Measurements from ENCODE around the gene POLR2C. TPM values are rescaled to one million over a fixed set of nuclear protein-coding genes. Genes with fewer than 3 reads are reported as not detected.

The POLR2C gene
- total RNA-seq, 1 donor from 2014 or later: 118 TPM

GRCh38 chr16:57452021-57452420, 10.5 kb upstream of the POLR2C start:
- no peak for DNase-seq

- DNase-seq: peak; percentile 32
Observed at GRCh38 chr16:57462978-57463362, 491 bp downstream of the POLR2C start.

- DNase-seq: no peak
Observed at GRCh38 chr16:57464523-57464922, 2.0 kb downstream of the POLR2C start.

- DNase-seq: no peak
Observed at GRCh38 chr16:57468346-57468745, 5.9 kb downstream of the POLR2C start.

GRCh38 chr16:57469046-57469445, 6.6 kb downstream of the POLR2C start:
- DNase-seq: no peak

- DNase-seq: no peak
Observed at GRCh38 chr16:57469917-57470470, 7.5 kb downstream of the POLR2C start.

- peak; percentile 59 for DNase-seq
Observed at GRCh38 chr16:57470711-57471110, 8.2 kb downstream of the POLR2C start.

- DNase-seq: no peak
Observed at GRCh38 chr16:57471209-57471608, 8.7 kb downstream of the POLR2C start.

GRCh38 chr16:57471852-57472664, 9.6 kb downstream of the POLR2C start:
- no peak for DNase-seq

GRCh38 chr16:57472665-57473060, 10.2 kb downstream of the POLR2C start:
- DNase-seq: no peak

GRCh38 chr16:57473176-57473840, 10.8 kb downstream of the POLR2C start:
- no peak for DNase-seq

- DNase-seq: no peak
Observed at GRCh38 chr16:57473906-57474305, 11.4 kb downstream of the POLR2C start.

- no peak for DNase-seq
Observed at GRCh38 chr16:57474671-57475661, 12.5 kb downstream of the POLR2C start.

- DNase-seq: peak; percentile 81
Observed at GRCh38 chr16:57475711-57476339, 13.3 kb downstream of the POLR2C start.

GRCh38 chr16:57476546-57477410, 14.3 kb downstream of the POLR2C start:
- DNase-seq: no peak

GRCh38 chr16:57477531-57478202, 15.2 kb downstream of the POLR2C start:
- DNase-seq: no peak

GRCh38 chr16:57478396-57479204, 16.1 kb downstream of the POLR2C start:
- DNase-seq: no peak

- peak; percentile 26 for DNase-seq
Observed at GRCh38 chr16:57479205-57479975, 16.9 kb downstream of the POLR2C start.
